GM23248 (cell line): ENCODE results near the gene ZNF280C. TPM values are rescaled to one million over a fixed set of nuclear protein-coding genes. Genes with fewer than 3 reads are reported as not detected.

Experiments used
- DNase-seq: peaks from one replicate; pipeline ENCODE4 v3.0.0-alpha.2; 2015
- H2AFZ ChIP-seq: fragments of 200-600 bp; sonication (generic); 2 replicates; pipeline ENCODE4 v1.6.1; 2016; ENCODE audit warnings: antibody characterized with exemption
- H3F3A ChIP-seq: fragments of 200-600 bp; sonication (generic); 2 replicates; pipeline ENCODE4 v1.6.1; 2016; ENCODE audit warnings: mild to moderate bottlenecking, antibody characterized with exemption, mixed run types; ENCODE audit not compliant: insufficient read depth
- H3K27ac ChIP-seq: fragments of 200-600 bp; sonication (generic); 2 replicates; pipeline ENCODE4 v1.5.1; 2016; ENCODE audit warnings: mild to moderate bottlenecking
- H3K27me3 ChIP-seq: fragments of 200-600 bp; sonication (generic); replicated peaks from 2 replicates; pipeline ENCODE4 v1.6.1; 2016; ENCODE audit warnings: mild to moderate bottlenecking; ENCODE audit not compliant: insufficient read depth
- H3K36me3 ChIP-seq: fragments of 200-600 bp; sonication (generic); 2 replicates; pipeline ENCODE4 v1.6.1; 2016; ENCODE audit warnings: low read depth, mild to moderate bottlenecking
- H3K4me1 ChIP-seq: fragments of 200-600 bp; sonication (generic); 2 replicates; pipeline ENCODE4 v1.6.1; 2016; ENCODE audit warnings: mild to moderate bottlenecking; ENCODE audit not compliant: insufficient read depth
- H3K4me2 ChIP-seq: fragments of 200-600 bp; sonication (generic); one replicate; pipeline ENCODE4 v1.6.1; 2016; ENCODE audit warnings: mild to moderate bottlenecking; ENCODE audit not compliant: unreplicated experiment
- H3K4me3 ChIP-seq: fragments of 200-600 bp; sonication (generic); 2 replicates; pipeline ENCODE4 v1.5.1; 2016; ENCODE audit warnings: mild to moderate bottlenecking
- H3K79me2 ChIP-seq: fragments of 200-600 bp; sonication (generic); 2 replicates; pipeline ENCODE4 v1.6.1; 2016; ENCODE audit warnings: mild to moderate bottlenecking; ENCODE audit not compliant: insufficient read depth
- H3K9ac ChIP-seq: fragments of 200-600 bp; sonication (generic); 2 replicates; pipeline ENCODE4 v1.6.1; 2016; ENCODE audit warnings: mild to moderate bottlenecking
- H3K9me2 ChIP-seq: fragments of 200-600 bp; sonication (generic); 2 replicates; pipeline ENCODE4 v1.6.1; 2016; ENCODE audit warnings: mixed run types, mild to moderate bottlenecking, moderate library complexity; ENCODE audit not compliant: insufficient read depth
- H3K9me3 ChIP-seq: fragments of 200-600 bp; sonication (generic); one replicate; pipeline ENCODE4 v1.6.1; 2017; ENCODE audit warnings: low read depth
- H4K20me1 ChIP-seq: fragments of 200-600 bp; sonication (generic); 2 replicates; pipeline ENCODE4 v1.6.0; 2016; ENCODE audit not compliant: insufficient read depth
- EZH2 ChIP-seq: fragments of 200-600 bp; sonication (generic); IDR thresholded peaks from 2 replicates; pipeline ENCODE4 v1.6.1; 2018; ENCODE audit warnings: antibody characterized with exemption, mild to moderate bottlenecking; ENCODE audit not compliant: insufficient read depth, poor library complexity, severe bottlenecking
- EZH2phosphoT487 ChIP-seq: fragments of 200-600 bp; sonication (generic); IDR thresholded peaks from 2 replicates; pipeline ENCODE4 v1.6.1; 2018; ENCODE audit warnings: antibody characterized with exemption, moderate library complexity, mild to moderate bottlenecking, low read depth; ENCODE audit not compliant: insufficient read depth
- WGBS, 2 experiments: methylation state at CpG; one replicate each; pipeline ENCODE4 v1.1.6; 2015 to 2017; ENCODE audit warnings: low lambda C conversion rate in 2 of 2, low coverage in 1 of 2; ENCODE audit errors: missing lambda C conversion rate in 2 of 2; 5-methylcytosine and 5-hydroxymethylcytosine counted together
- in situ Hi-C: fragments of 300-500 bp; cut with MboI; formaldehyde crosslinking; loops from 2 replicates; pipeline ENCODE4 v1.15.0; 2020
- polyA plus RNA-seq: library from polyadenylated mRNA; unstranded; fragments of >200 nt; fragmentation: Nextera tagmentation; extraction: Ambion mirVana; gene quantifications from 2 replicates; pipeline ENCODE4 v1.2.1, GENCODE V29; 2016
- total RNA-seq: library from RNA; depleted of rRNA; stranded (reverse); fragments of >200 nt; shearing (Covaris generic); gene quantifications from 2 replicates; pipeline ENCODE4 v1.2.3, GENCODE V29; 2014

ZNF280C gene
- total and polyA plus RNA-seq, 2 experiments from 2014 or later, result 2.0 to 3.4 TPM

- no peak overlapping the region for H2AFZ ChIP-seq
- no peak overlapping the region for H3K27ac ChIP-seq
- no peaks in the 10 kb centered on the region for H3K79me2 ChIP-seq
- no peaks in the 10 kb centered on the region for H4K20me1 ChIP-seq
- no peak for DNase-seq
- H3K9me3 ChIP-seq, result no peaks in the 10 kb centered on the region
- H3K4me2 ChIP-seq, result no peak overlapping the region
- in situ Hi-C loops, result no loop called here
- H3K9ac ChIP-seq, result no peak overlapping the region
- H3K27me3 ChIP-seq, result no peaks in the 10 kb centered on the region
- no peaks in the 10 kb centered on the region; the same call in 1 of the 2 replicates for H3K36me3 ChIP-seq
- TF ChIP-seq EZH2 (no peak), EZH2phosphoT487 (no peak)
- no peaks in the 10 kb centered on the region for H3K4me1 ChIP-seq
- H3K4me3 ChIP-seq, result no peak overlapping the region
- H3K9me2 ChIP-seq, result no peaks in the 10 kb centered on the region
- no peaks in the 10 kb centered on the region for H3F3A ChIP-seq
- 98% methylated on average over 4 of the region's 4 CpGs for WGBS, 2 experiments
Measured at GRCh38 chrX:130211415-130212186, 57.1 kb downstream of the ZNF280C start.

GRCh38 chrX:130204647-130205046, 64.1 kb downstream of the ZNF280C start:
- no peak overlapping the region for H2AFZ ChIP-seq
- H3K9me2 ChIP-seq, result no peaks in the 10 kb centered on the region
- no peaks in the 10 kb centered on the region for H3K36me3 ChIP-seq
- no peaks in the 10 kb centered on the region for H3K9me3 ChIP-seq
- TF ChIP-seq EZH2 (no peak), EZH2phosphoT487 (no peak)
- no peaks in the 10 kb centered on the region for H3K4me1 ChIP-seq
- no peaks in the 10 kb centered on the region for H4K20me1 ChIP-seq
- H3K27ac ChIP-seq, result no peak overlapping the region
- no peaks in the 10 kb centered on the region for H3K27me3 ChIP-seq
- no peak overlapping the region for H3K4me3 ChIP-seq
- no peak overlapping the region for H3K4me2 ChIP-seq
- 100% methylated on average over 1 of the region's 1 CpG for WGBS, 2 experiments
- no peak overlapping the region for H3K9ac ChIP-seq
- no peak for DNase-seq
- no peaks in the 10 kb centered on the region for H3K79me2 ChIP-seq
- no peaks in the 10 kb centered on the region for H3F3A ChIP-seq
- in situ Hi-C loops, result no loop called here

DNA sequence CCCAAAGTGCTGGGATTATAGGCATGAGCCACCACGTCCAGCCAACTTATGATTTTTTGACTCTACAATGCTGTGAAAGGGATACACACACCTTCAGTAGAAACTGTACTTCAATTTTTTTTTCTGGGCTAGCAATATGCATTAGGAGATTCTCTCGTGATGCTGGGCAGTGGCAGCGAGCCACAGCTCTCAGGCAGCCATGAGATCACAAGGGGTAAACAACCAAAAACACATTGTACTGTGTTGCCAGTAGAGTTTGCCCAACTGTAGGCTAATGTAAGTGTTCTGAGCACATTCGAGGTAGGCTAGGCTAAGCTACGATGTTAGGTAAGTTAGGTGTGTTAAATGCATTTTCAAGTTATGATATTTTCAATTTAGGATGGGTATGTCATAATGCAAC, 71.2 kb downstream of the ZNF280C start:
- Histone ChIP-seq H3K79me2 (no peaks in the 10 kb centered on the region), H3K9me3 (no peaks in the 10 kb centered on the region), H3K9me2 (no peaks in the 10 kb centered on the region), H2AFZ (no peak overlapping the region), H3F3A (no peaks in the 10 kb centered on the region), H3K9ac (no peak overlapping the region), H3K4me1 (no peaks in the 10 kb centered on the region), H3K27ac (no peak overlapping the region), H3K27me3 (no peaks in the 10 kb centered on the region), H3K4me2 (no peak overlapping the region), H4K20me1 (no peaks in the 10 kb centered on the region), H3K4me3 (no peak overlapping the region), H3K36me3 (no peaks in the 10 kb centered on the region)
- 8 to 22% methylated on average over 5 of the region's 5 CpGs for WGBS, 2 experiments
- DNase-seq, result peak; percentile 44
- in situ Hi-C loops, result loop anchor here (10.0 to 25.0 kb wide), 2 partner anchors 123 to 260 kb away; no protein-coding TSS in a partner anchor
- TF ChIP-seq EZH2phosphoT487 (no peak), EZH2 (no peak)

- Histone ChIP-seq H3K9ac (no peak overlapping the region), H4K20me1 (no peaks in the 10 kb centered on the region), H3K4me3 (no peak overlapping the region), H3K27ac (no peak overlapping the region), H3K79me2 (no peaks in the 10 kb centered on the region), H3K9me2 (no peaks in the 10 kb centered on the region), H3K4me1 (no peaks in the 10 kb centered on the region), H3K36me3 (no peaks in the 10 kb centered on the region), H2AFZ (no peak overlapping the region), H3F3A (no peaks in the 10 kb centered on the region), H3K9me3 (no peaks in the 10 kb centered on the region), H3K4me2 (no peak overlapping the region), H3K27me3 (no peaks in the 10 kb centered on the region)
- 14% methylated on average over 7 of the region's 7 CpGs for WGBS, 2 experiments
- TF ChIP-seq EZH2 (no peak), EZH2phosphoT487 (no peak)
- peak; percentile 6 for DNase-seq
- in situ Hi-C loops, result loop anchor here (10.0 to 25.0 kb wide), 2 partner anchors 122 to 259 kb away; no protein-coding TSS in a partner anchor
Measured at GRCh38 chrX:130196466-130196865, 72.2 kb downstream of the ZNF280C start.
